ENCODE measurements around the gene ACTG1.

The ACTG1 gene

DNA sequence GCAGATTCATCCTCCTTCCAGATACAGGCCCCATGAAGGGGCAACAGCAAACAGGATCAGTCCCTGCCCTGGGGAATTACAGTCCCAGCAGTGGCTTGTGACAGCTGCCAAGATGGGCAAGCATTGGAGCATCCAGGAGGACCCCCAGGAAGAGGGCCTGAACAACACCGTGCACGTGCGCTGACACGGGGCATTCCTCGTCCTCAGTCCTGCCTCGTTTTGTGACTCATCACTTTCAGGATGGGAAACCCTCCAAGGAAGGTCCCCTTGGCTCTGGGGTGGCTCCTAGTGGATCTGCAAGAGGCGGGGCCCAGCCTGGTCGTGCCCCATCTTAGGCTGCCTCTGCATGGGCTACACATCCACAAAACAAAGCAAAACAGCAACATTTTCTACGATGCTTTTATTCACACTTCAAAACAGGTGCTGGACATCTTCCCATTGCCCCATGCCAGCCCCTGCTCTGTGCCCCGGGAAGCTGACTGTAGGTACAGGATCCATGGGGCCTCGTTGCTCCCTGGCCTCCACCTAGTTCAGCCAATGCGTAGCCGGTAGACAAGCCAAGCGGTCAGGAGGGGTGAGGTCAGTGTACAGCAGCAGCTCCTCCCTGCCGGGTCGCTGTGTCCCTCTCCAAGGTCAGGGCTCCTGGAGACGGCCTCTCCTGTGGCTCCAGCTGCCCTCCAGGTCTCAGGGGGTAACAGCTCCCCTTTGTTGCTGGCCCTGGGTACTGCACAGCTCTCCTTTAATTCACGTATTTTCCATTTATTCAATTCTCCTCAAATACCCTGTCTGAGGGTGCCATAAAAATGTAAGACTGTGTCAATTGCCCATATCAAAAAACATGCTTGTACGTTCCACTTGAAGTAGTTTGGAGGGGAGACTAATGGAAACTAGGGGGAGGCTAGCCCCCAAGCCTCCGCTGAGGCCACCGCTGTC, 32.2 kb downstream of the ACTG1 start:
- Histone ChIP-seq H3K4me3 (replicated peaks; ENCODE audit: low read depth, low read length) (no peak overlapping the region), H3K27me3 (replicated peaks; ENCODE audit: control insufficient read depth, insufficient read depth, low read length) (peaks cover 2% of the 10 kb centered on the region; the same call in 1 of the 2 replicates), H3K36me3 (ENCODE audit: control insufficient read depth, insufficient read depth, low read length) (no peaks in the 10 kb centered on the region)
- DNase-seq (ENCODE audit: extremely low read depth, insufficient read length): no peak
- TF ChIP-seq, protein P1, sequence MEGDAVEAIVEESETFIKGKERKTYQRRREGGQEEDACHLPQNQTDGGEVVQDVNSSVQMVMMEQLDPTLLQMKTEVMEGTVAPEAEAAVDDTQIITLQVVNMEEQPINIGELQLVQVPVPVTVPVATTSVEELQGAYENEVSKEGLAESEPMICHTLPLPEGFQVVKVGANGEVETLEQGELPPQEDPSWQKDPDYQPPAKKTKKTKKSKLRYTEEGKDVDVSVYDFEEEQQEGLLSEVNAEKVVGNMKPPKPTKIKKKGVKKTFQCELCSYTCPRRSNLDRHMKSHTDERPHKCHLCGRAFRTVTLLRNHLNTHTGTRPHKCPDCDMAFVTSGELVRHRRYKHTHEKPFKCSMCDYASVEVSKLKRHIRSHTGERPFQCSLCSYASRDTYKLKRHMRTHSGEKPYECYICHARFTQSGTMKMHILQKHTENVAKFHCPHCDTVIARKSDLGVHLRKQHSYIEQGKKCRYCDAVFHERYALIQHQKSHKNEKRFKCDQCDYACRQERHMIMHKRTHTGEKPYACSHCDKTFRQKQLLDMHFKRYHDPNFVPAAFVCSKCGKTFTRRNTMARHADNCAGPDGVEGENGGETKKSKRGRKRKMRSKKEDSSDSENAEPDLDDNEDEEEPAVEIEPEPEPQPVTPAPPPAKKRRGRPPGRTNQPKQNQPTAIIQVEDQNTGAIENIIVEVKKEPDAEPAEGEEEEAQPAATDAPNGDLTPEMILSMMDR (IDR thresholded peaks at IDR 0.05; ENCODE audit: insufficient read depth, low read length, poor library complexity, severe bottlenecking): no peak

DNA sequence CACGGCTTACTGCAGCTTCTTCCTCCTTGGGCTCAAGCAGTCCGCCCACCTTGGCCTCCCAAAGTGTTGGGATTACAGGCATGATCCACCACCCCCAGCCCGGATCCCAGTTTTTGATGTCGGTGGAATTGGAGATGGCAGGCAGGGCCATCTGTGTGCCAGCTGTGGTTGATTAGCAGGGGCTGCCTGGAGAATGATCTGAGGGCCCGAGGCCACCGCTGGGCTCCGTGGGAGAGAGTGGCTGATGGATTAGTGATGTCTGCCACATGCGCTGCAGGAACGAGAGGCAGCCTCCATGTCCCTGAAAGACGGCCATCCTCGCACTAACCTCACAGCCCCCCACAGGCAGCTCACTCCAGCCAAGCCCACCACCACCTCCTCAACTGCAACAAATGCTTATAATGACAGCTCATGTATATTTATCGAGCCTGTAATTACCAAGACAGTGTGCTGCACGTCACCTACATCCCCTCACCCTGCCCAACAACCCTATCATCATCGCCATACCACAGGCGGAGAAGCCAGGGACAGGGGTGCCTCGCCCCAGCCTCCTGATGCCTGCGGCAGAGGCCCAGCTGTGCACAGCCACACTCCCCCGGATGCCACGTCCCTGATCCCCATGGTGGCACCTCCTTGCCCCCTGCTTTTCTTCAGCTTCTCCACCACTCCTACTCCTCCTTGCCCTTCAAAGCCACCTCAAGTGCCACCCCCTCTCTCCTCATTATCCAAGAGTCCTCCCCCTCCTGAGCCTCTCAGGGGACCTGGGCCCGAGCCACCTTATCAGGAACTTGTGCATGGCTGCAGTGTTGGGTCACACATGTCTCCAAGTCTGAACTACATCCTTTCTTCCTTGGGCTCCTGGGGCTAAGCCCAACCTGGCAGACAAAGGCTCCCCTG, 33.2 kb downstream of the ACTG1 start:
- H3K27me3 ChIP-seq (replicated peaks; ENCODE audit: control insufficient read depth, insufficient read depth, low read length): peaks cover 2% of the 10 kb centered on the region; the same call in 1 of the 2 replicates
- no peak overlapping the region for H3K4me3 ChIP-seq (replicated peaks; ENCODE audit: low read depth, low read length)
- no peak for DNase-seq (ENCODE audit: extremely low read depth, insufficient read length)
- no peaks in the 10 kb centered on the region for H3K36me3 ChIP-seq (ENCODE audit: control insufficient read depth, insufficient read depth, low read length)
- TF ChIP-seq, protein P1 (IDR thresholded peaks at IDR 0.05; ENCODE audit: insufficient read depth, low read length, poor library complexity, severe bottlenecking): no peak

DNA sequence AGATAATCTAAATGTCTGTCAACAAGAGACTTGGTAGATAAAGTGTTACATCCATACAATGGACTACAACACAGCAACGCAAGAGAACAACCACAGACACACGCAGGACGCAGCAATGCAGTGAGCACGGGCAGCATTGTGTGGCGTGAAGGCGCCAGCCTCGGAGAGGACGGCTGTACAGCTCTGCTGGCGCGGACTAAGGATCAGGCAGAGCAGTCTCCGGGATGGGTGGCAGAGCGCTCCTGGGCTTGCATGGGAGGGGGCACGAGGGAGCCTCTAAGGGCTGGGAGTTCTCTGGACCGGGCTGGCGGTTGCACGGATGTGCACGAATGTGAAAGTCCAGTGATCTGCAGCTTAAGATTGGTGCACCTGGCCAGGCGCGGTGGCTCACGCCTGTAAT, 34.5 kb downstream of the ACTG1 start:
- Histone ChIP-seq H3K4me3 (replicated peaks; ENCODE audit: low read depth, low read length) (no peak overlapping the region), H3K27me3 (replicated peaks; ENCODE audit: control insufficient read depth, insufficient read depth, low read length) (peaks cover 2% of the 10 kb centered on the region; the same call in 1 of the 2 replicates), H3K36me3 (ENCODE audit: control insufficient read depth, insufficient read depth, low read length) (no peaks in the 10 kb centered on the region)
- DNase-seq (ENCODE audit: extremely low read depth, insufficient read length): no peak
- TF ChIP-seq, protein P1 (IDR thresholded peaks at IDR 0.05; ENCODE audit: insufficient read depth, low read length, poor library complexity, severe bottlenecking): no peak

DNA sequence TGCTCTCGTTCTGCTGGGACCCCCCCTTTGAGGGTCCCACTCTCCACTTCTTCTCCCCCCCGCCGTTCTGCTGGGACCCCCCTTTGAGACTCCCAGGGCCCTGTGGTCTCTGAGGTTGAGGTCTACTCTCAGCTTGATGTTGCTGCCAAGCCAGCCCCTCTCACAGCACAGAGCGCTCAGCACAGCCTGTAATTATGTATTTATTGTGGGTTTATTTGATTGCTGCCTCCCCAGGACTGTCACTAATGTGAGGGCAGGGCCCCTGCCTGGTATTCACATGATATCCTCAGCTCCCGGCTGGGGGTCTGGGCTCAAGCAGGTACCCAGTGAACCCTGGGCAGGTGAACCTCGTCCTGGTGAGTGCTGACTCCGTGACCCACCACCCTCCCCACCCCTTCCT, 35.4 kb downstream of the ACTG1 start:
- Histone ChIP-seq H3K27me3 (replicated peaks; ENCODE audit: control insufficient read depth, insufficient read depth, low read length) (no peaks in the 10 kb centered on the region; the same call in 1 of the 2 replicates), H3K36me3 (ENCODE audit: control insufficient read depth, insufficient read depth, low read length) (no peaks in the 10 kb centered on the region), H3K4me3 (replicated peaks; ENCODE audit: low read depth, low read length) (no peak overlapping the region)
- no peak for DNase-seq (ENCODE audit: extremely low read depth, insufficient read length)
- TF ChIP-seq, protein P1 (IDR thresholded peaks at IDR 0.05; ENCODE audit: insufficient read depth, low read length, poor library complexity, severe bottlenecking): no peak

DNA sequence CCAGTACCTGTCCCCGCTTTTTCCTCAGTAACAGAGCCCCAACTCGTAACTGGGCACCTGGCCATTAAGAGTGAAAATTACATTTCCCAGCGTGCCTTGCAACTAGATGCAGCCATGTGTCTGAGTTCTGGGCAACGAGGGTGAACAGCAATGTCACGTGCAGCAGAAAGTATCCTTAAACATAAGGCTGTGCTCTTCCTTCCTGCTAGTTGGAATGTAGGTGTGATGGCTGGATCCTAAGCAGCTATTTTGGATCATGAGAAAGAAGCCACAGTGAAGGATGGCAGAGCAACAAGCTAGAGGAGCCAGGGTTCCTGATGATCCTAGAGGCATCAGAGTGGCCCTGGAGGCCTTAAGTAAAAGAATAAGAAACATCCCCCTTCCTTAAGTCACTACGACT, 36.0 kb downstream of the ACTG1 start:
- TF ChIP-seq, protein P1 (IDR thresholded peaks at IDR 0.05; ENCODE audit: insufficient read depth, low read length, poor library complexity, severe bottlenecking): no peak
- Histone ChIP-seq H3K27me3 (replicated peaks; ENCODE audit: control insufficient read depth, insufficient read depth, low read length) (no peaks in the 10 kb centered on the region; the same call in 1 of the 2 replicates), H3K36me3 (ENCODE audit: control insufficient read depth, insufficient read depth, low read length) (no peaks in the 10 kb centered on the region), H3K4me3 (replicated peaks; ENCODE audit: low read depth, low read length) (no peak overlapping the region)
- DNase-seq (ENCODE audit: extremely low read depth, insufficient read length): no peak
